ENCODE data around the gene RASA4B. TPM values are rescaled to one million over a fixed set of nuclear protein-coding genes. Genes with fewer than 3 reads are reported as not detected.

RASA4B gene
- total and polyA plus RNA-seq, 8 donors = 8.6 to 35.9 (median 16.8) TPM

- 63 to 78% (median 69%) methylated on average over 5 to 12 of the region's 12 CpGs for WGBS, 5 donors
- no peak for DNase-seq
- Histone ChIP-seq H3K27ac (no peak overlapping the region), H3K36me3 (peaks cover 24 to 47% (median 44%) of the 10 kb centered on the region in 4 donors), H3K27me3 (no peaks in the 10 kb centered on the region), H3K9me3 (no peaks in the 10 kb centered on the region), H3K4me3 (no peak overlapping the region), H3K4me1 (peaks cover 0 to 5% (median 0%) of the 10 kb centered on the region in 4 donors)
- intact Hi-C loops (cut with DNase I; ENCODE audit: low total_unique reads) = no loop called here
- no peak for TF ChIP-seq POLR2A (IDR thresholded peaks at IDR 0.05)
- TF ChIP-seq, protein P1, sequence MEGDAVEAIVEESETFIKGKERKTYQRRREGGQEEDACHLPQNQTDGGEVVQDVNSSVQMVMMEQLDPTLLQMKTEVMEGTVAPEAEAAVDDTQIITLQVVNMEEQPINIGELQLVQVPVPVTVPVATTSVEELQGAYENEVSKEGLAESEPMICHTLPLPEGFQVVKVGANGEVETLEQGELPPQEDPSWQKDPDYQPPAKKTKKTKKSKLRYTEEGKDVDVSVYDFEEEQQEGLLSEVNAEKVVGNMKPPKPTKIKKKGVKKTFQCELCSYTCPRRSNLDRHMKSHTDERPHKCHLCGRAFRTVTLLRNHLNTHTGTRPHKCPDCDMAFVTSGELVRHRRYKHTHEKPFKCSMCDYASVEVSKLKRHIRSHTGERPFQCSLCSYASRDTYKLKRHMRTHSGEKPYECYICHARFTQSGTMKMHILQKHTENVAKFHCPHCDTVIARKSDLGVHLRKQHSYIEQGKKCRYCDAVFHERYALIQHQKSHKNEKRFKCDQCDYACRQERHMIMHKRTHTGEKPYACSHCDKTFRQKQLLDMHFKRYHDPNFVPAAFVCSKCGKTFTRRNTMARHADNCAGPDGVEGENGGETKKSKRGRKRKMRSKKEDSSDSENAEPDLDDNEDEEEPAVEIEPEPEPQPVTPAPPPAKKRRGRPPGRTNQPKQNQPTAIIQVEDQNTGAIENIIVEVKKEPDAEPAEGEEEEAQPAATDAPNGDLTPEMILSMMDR (IDR thresholded peaks at IDR 0.05) = no peak
- no peak for TF ChIP-seq EP300 (IDR thresholded peaks at IDR 0.05)
- no peak for TF ChIP-seq POLR2AphosphoS5 (IDR thresholded peaks at IDR 0.05)
These were observed 63.1 kb downstream of the RASA4B start for GRCh38 chr7:102454468-102454867.

DNA sequence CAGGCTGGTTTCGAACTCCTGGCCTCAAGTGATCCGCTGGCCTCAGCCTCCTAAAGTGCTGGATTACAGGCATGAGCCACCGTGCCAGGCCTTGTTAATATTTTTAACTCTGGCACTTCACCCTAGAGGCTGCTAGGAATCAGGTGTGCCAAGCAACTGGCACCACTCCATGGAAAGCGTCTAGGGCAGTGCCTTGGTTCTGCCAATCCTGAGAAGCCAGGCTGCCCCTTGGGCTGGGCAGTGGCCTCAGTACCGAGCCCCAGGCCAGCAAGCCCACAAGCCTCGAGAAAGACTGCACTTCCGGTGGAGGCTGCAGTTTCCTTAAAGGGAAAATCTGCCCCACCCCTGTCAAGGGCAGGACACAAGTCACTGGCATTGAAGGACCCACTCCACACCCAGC, 64.3 kb downstream of the RASA4B start:
- H3K27ac ChIP-seq = no peak overlapping the region
- H3K4me1 ChIP-seq = peaks cover 0 to 5% (median 0%) of the 10 kb centered on the region in 4 donors
- WGBS, 5 donors = 48 to 71% (median 58%) methylated on average over 7 of the region's 7 CpGs
- no peak for DNase-seq
- H3K9me3 ChIP-seq = no peaks in the 10 kb centered on the region
- peaks cover 16 to 40% (median 32%) of the 10 kb centered on the region in 4 donors for H3K36me3 ChIP-seq
- no peak for TF ChIP-seq EP300 (IDR thresholded peaks at IDR 0.05)
- no peak for TF ChIP-seq POLR2AphosphoS5 (IDR thresholded peaks at IDR 0.05)
- H3K27me3 ChIP-seq = no peaks in the 10 kb centered on the region
- intact Hi-C loops (cut with DNase I; ENCODE audit: low total_unique reads) = no loop called here
- no peak overlapping the region for H3K4me3 ChIP-seq

DNA sequence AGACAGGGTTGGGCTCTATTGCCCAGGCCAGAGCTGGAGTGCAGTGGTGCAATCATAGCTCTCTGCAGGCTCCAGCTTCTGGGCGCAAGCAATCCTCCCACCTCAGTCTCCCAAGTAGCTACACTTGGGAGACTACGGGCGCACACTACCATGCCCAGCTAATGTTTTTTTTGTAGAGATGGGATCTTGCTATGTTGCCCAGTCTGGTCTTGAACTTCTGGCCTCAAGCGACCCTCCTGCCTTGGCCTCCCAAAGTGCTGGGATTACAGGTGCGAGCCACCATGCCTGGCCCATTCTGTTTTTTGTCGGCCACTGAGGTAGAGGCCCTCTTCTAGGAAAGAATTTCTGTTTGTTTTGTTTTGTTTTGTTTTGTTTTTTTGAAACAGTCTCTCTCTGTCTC, 65.1 kb downstream of the RASA4B start:
- no peak for DNase-seq
- intact Hi-C loops (cut with DNase I; ENCODE audit: low total_unique reads) = no loop called here
- WGBS, 5 donors = 85 to 95% (median 90%) methylated on average over 6 of the region's 6 CpGs
- H3K4me3 ChIP-seq = no peak overlapping the region
- TF ChIP-seq POLR2A (IDR thresholded peaks at IDR 0.05) = no peak
- TF ChIP-seq, protein P1 (IDR thresholded peaks at IDR 0.05) = no peak
- no peak for TF ChIP-seq EP300 (IDR thresholded peaks at IDR 0.05)
- no peak for TF ChIP-seq POLR2AphosphoS5 (IDR thresholded peaks at IDR 0.05)
- peaks cover 7 to 40% (median 31%) of the 10 kb centered on the region in 4 donors for H3K36me3 ChIP-seq
- no peaks in the 10 kb centered on the region for H3K9me3 ChIP-seq
- H3K27me3 ChIP-seq = no peaks in the 10 kb centered on the region
- H3K27ac ChIP-seq = no peak overlapping the region
- H3K4me1 ChIP-seq = peaks cover 0 to 5% (median 0%) of the 10 kb centered on the region in 4 donors

DNA sequence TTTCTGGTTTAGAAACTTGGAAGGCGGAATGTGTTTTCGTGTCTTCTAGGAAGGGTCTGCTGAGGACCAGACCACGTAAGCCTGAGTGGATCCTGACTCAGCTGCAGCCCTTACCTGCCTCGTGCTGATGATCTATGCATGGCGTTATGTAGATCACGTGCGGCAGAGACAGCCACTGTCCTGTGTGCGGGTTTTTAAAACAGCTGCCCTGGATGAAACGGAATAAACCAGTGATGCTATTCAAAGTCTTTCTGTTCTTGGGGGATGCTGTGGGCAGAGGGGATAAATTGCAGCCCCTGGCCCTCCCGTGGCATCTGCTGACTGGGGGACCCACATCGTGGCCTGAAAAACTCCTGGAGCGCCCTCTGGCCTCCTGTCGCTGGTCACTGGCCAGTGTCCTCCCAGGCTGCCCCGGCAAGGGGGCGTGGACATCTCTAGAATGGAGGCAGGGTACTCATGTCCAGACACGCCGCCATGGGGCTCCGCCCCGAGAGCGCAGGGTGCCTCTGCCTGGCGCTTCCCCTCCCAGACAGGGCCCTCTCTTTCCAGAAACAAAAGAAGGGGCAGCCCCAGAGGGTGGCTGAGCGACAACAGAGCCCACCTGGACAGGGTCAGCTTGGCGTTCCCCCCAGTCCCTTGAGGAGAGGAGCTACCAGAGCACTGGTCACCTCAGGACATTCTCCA, 66.1 kb downstream of the RASA4B start:
- peaks cover 3 to 40% (median 31%) of the 10 kb centered on the region in 4 donors for H3K36me3 ChIP-seq
- no peak for DNase-seq
- peaks cover 0 to 5% (median 0%) of the 10 kb centered on the region in 4 donors for H3K4me1 ChIP-seq
- H3K9me3 ChIP-seq = no peaks in the 10 kb centered on the region
- H3K27me3 ChIP-seq = no peaks in the 10 kb centered on the region
- H3K4me3 ChIP-seq = no peak overlapping the region
- intact Hi-C loops (cut with DNase I; ENCODE audit: low total_unique reads) = no loop called here
- no peak for TF ChIP-seq POLR2A (IDR thresholded peaks at IDR 0.05)
- TF ChIP-seq, protein P1 (IDR thresholded peaks at IDR 0.05) = no peak
- no peak for TF ChIP-seq POLR2AphosphoS5 (IDR thresholded peaks at IDR 0.05)
- no peak for TF ChIP-seq EP300 (IDR thresholded peaks at IDR 0.05)
- 46 to 56% (median 47%) methylated on average over 14 to 23 of the region's 23 CpGs for WGBS, 5 donors
- H3K27ac ChIP-seq = no peak overlapping the region

GRCh38 chr7:102450242-102450641, 67.3 kb downstream of the RASA4B start:
- no peak overlapping the region for H3K27ac ChIP-seq
- H3K4me1 ChIP-seq = peaks cover 0 to 5% (median 0%) of the 10 kb centered on the region in 4 donors
- no peaks in the 10 kb centered on the region for H3K27me3 ChIP-seq
- H3K9me3 ChIP-seq = no peaks in the 10 kb centered on the region
- intact Hi-C loops (cut with DNase I; ENCODE audit: low total_unique reads) = no loop called here
- no peak overlapping the region for H3K4me3 ChIP-seq
- DNase-seq = no peak
- no peak for TF ChIP-seq EP300 (IDR thresholded peaks at IDR 0.05)
- TF ChIP-seq, protein P1 (IDR thresholded peaks at IDR 0.05) = no peak
- TF ChIP-seq POLR2AphosphoS5 (IDR thresholded peaks at IDR 0.05) = no peak
- no peak for TF ChIP-seq POLR2A (IDR thresholded peaks at IDR 0.05)
- peaks cover 8 to 36% (median 29%) of the 10 kb centered on the region in 4 donors for H3K36me3 ChIP-seq
- WGBS, 5 donors = 62 to 76% (median 67%) methylated on average over 6 of the region's 6 CpGs

Measured in stomach (tissue), 9 donors.